OCI-LY1 (cell line): ENCODE data around the gene POLR1E.

Experiments
- H2AFZ ChIP-seq: fragments of 200-600 bp; sonication (generic), shearing (Covaris generic); 2 replicates; pipeline ENCODE4 v1.6.0; 2014; ENCODE audit warnings: antibody characterized with exemption, mild to moderate bottlenecking, low read length
- H3F3A ChIP-seq: fragments of 200-600 bp; sonication (generic), shearing (Covaris generic); 2 replicates; pipeline ENCODE4 v1.6.0; 2014; ENCODE audit warnings: mild to moderate bottlenecking, antibody characterized with exemption, low read length, moderate library complexity; ENCODE audit not compliant: insufficient read depth
- H3K27ac ChIP-seq: fragments of 200-600 bp; sonication (generic); 2 replicates; pipeline ENCODE4 v1.5.1; 2014; ENCODE audit warnings: low read length, mixed run types, mild to moderate bottlenecking, low read depth; ENCODE audit not compliant: poor library complexity, severe bottlenecking
- H3K27me3 ChIP-seq: fragments of 200-600 bp; sonication (generic); 2 replicates; pipeline ENCODE4 v1.6.0; 2014; ENCODE audit warnings: antibody characterized with exemption, mild to moderate bottlenecking, low read length, moderate library complexity; ENCODE audit not compliant: insufficient read depth
- H3K36me3 ChIP-seq: fragments of 200-600 bp; sonication (generic); 2 replicates; pipeline ENCODE4 v1.6.1; 2014; ENCODE audit warnings: mild to moderate bottlenecking, antibody characterized with exemption, low read length, moderate library complexity, mixed read lengths; ENCODE audit not compliant: insufficient read depth
- H3K4me1 ChIP-seq: fragments of 200-600 bp; sonication (generic); 2 replicates; pipeline ENCODE4 v1.5.1; 2014; ENCODE audit warnings: mild to moderate bottlenecking, low read length, moderate library complexity; ENCODE audit not compliant: insufficient read depth, severe bottlenecking
- H3K4me2 ChIP-seq: fragments of 200-600 bp; sonication (generic), shearing (Covaris generic); 2 replicates; pipeline ENCODE4 v1.6.1; 2014; ENCODE audit warnings: low read length
- H3K4me3 ChIP-seq: fragments of 200-600 bp; sonication (generic); 2 replicates; pipeline ENCODE4 v1.5.1; 2014; ENCODE audit warnings: low read length, low read depth, mild to moderate bottlenecking, mixed read lengths; ENCODE audit not compliant: poor library complexity, severe bottlenecking
- H3K79me2 ChIP-seq: fragments of 200-600 bp; shearing (Covaris generic); 2 replicates; pipeline ENCODE4 v1.6.1; 2016; ENCODE audit warnings: mixed run types, low read length, mixed read lengths; ENCODE audit not compliant: insufficient read depth
- H3K9ac ChIP-seq: fragments of 200-600 bp; sonication (generic), shearing (Covaris generic); 2 replicates; pipeline ENCODE4 v1.6.1; 2014; ENCODE audit warnings: mild to moderate bottlenecking, low read length, mixed read lengths
- H3K9me2 ChIP-seq: fragments of 200-600 bp; sonication (generic), shearing (Covaris generic); 2 replicates; pipeline ENCODE4 v1.6.1; 2014; ENCODE audit warnings: low read depth, mild to moderate bottlenecking, low read length, mixed read lengths
- H3K9me3 ChIP-seq: fragments of 200-600 bp; shearing (Covaris generic); 2 replicates; pipeline ENCODE4 v1.6.1; 2014; ENCODE audit warnings: low read length, mixed read lengths
- H4K20me1 ChIP-seq: fragments of 200-600 bp; sonication (generic), shearing (Covaris generic); 2 replicates; pipeline ENCODE4 v1.6.0; 2016; ENCODE audit warnings: mild to moderate bottlenecking, low read length; ENCODE audit not compliant: insufficient read depth
- CTCF ChIP-seq: fragments of 200-600 bp; sonication (generic), shearing (Covaris generic); IDR thresholded peaks from 2 replicates; pipeline ENCODE4 v1.5.1; 2017; ENCODE audit warnings: mild to moderate bottlenecking, antibody characterized with exemption, low read length, moderate library complexity, mixed read lengths
- EZH2 ChIP-seq: fragments of 200-600 bp; sonication (generic), shearing (Covaris generic); IDR thresholded peaks from 2 replicates; pipeline ENCODE4 v1.8.0; 2017; ENCODE audit warnings: borderline replicate concordance, mixed run types, mild to moderate bottlenecking, antibody characterized with exemption, low read length, moderate library complexity, mixed read lengths

Gene POLR1E

GRCh38 chr9:37437621-37438020 lies 48.1 kb upstream of the POLR1E start:
- Histone ChIP-seq H3K4me2 (no peak overlapping the region), H3K79me2 (no peaks in the 10 kb centered on the region), H3K9ac (no peak overlapping the region), H3K27ac (no peak overlapping the region), H2AFZ (no peak overlapping the region), H3F3A (no peaks in the 10 kb centered on the region), H3K4me3 (no peak overlapping the region), H3K4me1 (peaks cover 14% of the 10 kb centered on the region), H3K9me2 (no peaks in the 10 kb centered on the region), H4K20me1 (no peaks in the 10 kb centered on the region), H3K36me3 (peaks cover 100% of the 10 kb centered on the region), H3K27me3 (no peaks in the 10 kb centered on the region), H3K9me3 (no peaks in the 10 kb centered on the region)
- no peak for TF ChIP-seq EZH2
- TF ChIP-seq CTCF = no peak

- H3K4me3 ChIP-seq = no peak overlapping the region
- H3K4me1 ChIP-seq = peaks cover 7% of the 10 kb centered on the region
- H3K9me3 ChIP-seq = no peaks in the 10 kb centered on the region
- H3K79me2 ChIP-seq = no peaks in the 10 kb centered on the region
- H3F3A ChIP-seq = no peaks in the 10 kb centered on the region
- no peak overlapping the region for H3K4me2 ChIP-seq
- H3K27me3 ChIP-seq = no peaks in the 10 kb centered on the region
- H3K27ac ChIP-seq = no peak overlapping the region
- H2AFZ ChIP-seq = no peak overlapping the region
- H3K9me2 ChIP-seq = no peaks in the 10 kb centered on the region
- peaks cover 95% of the 10 kb centered on the region for H3K36me3 ChIP-seq
- H4K20me1 ChIP-seq = no peaks in the 10 kb centered on the region
- H3K9ac ChIP-seq = no peak overlapping the region
- TF ChIP-seq EZH2 (no peak), CTCF (no peak)
Observed at GRCh38 chr9:37438359-37438758, 47.4 kb upstream of the POLR1E start.

- Histone ChIP-seq H2AFZ (no peak overlapping the region), H3K36me3 (peaks cover 78% of the 10 kb centered on the region), H3K79me2 (peaks cover 8% of the 10 kb centered on the region; the same call in 1 of the 2 replicates), H3K4me2 (no peak overlapping the region), H3F3A (no peaks in the 10 kb centered on the region), H3K27ac (no peak overlapping the region), H3K4me1 (peaks cover 5% of the 10 kb centered on the region), H3K9ac (no peak overlapping the region), H4K20me1 (no peaks in the 10 kb centered on the region), H3K9me3 (no peaks in the 10 kb centered on the region), H3K27me3 (no peaks in the 10 kb centered on the region), H3K4me3 (no peak overlapping the region), H3K9me2 (no peaks in the 10 kb centered on the region)
- no peak for TF ChIP-seq CTCF
- TF ChIP-seq EZH2 = no peak
Observed at GRCh38 chr9:37441776-37442370, 43.9 kb upstream of the POLR1E start.
